Measurements from ENCODE around the gene CRHR1.
"Not testable (repeated sequence)": the region's sequence is repeated elsewhere in the genome, so short reads cannot be mapped to it uniquely, and the experiment has no call there.

Gene CRHR1

DNA sequence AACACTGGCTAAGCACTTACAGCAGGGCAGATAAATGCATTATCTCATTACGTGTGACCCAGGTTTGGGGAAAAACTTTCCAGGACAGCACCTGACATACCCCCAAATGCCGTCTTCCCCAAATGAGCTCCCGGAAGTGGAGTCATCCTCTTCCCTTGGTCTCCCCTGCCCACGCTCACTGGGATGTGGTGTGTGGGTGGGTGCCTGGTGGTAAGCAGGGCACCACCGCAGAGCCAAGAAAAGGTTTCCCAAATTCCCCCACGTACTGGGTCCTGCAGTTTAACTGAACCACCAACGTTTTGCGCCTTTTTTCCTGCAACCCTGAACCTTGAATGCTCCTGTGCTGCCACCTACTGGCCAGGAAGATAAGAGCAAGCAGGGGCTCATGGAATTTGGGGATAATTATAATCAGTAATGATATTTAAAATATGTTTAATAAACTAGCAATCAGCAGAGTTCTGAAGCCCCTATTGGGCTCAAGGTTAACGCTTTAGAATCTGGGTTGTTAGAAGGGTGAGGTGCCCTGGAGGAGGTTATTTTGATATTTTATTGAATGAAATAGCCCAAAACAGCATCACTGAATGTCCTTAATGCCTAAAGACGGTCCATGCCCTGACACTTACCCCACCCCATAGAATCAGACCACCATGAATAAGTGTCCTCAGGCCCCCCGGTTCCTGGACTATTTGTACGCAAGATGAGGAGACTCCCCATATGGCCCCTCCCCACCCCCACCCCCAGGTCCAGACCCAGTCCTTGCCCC is 68.6 kb downstream of the CRHR1 start:
- H3K27ac Mint-ChIP-seq: no peak overlapping the region
- peaks cover 0 to 5% of the 10 kb centered on the region in 2 donors for H3K36me3 Mint-ChIP-seq
- peaks cover 50 to 60% of the 10 kb centered on the region in 2 donors for H3K27me3 Mint-ChIP-seq
- ATAC-seq (replicated peaks): peak; percentile 33 to 57
- DNase-seq: peak; percentile 28
- no peak overlapping the region for H3K4me3 Mint-ChIP-seq
- H3K4me1 Mint-ChIP-seq: peaks cover 2 to 4% of the 10 kb centered on the region in 2 donors
- H3K9me3 Mint-ChIP-seq: peaks cover 0 to 3% of the 10 kb centered on the region in 2 donors

DNA sequence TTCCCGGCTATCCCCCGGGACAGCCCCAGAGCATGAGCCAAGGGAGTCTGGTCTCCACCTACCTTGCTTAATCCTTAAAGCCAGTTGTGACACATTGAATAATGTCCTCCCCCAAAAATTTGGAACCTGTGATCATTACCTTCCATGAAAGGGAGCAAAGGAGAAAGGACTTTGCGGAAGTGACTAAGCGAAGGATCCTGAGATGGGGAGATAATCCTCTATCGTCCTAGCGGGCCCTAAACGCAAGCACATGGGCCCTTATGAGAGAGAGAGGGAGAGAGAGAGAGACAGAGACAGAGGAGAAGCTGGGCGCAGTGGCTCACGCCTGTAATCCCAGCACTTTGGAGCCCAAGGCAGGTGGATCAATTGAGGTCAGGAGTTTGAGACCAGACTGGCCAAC is 70.1 kb downstream of the CRHR1 start:
- no peak overlapping the region for H3K4me3 Mint-ChIP-seq
- peaks cover 0 to 3% of the 10 kb centered on the region in 2 donors for H3K9me3 Mint-ChIP-seq
- DNase-seq (no peak), ATAC-seq (replicated peaks) (no peak)
- H3K4me1 Mint-ChIP-seq: peaks cover 2 to 10% of the 10 kb centered on the region in 2 donors
- no peak overlapping the region for H3K27ac Mint-ChIP-seq
- H3K27me3 Mint-ChIP-seq: peaks cover 53 to 63% of the 10 kb centered on the region in 2 donors
- H3K36me3 Mint-ChIP-seq: peaks cover 0 to 5% of the 10 kb centered on the region in 2 donors

DNA sequence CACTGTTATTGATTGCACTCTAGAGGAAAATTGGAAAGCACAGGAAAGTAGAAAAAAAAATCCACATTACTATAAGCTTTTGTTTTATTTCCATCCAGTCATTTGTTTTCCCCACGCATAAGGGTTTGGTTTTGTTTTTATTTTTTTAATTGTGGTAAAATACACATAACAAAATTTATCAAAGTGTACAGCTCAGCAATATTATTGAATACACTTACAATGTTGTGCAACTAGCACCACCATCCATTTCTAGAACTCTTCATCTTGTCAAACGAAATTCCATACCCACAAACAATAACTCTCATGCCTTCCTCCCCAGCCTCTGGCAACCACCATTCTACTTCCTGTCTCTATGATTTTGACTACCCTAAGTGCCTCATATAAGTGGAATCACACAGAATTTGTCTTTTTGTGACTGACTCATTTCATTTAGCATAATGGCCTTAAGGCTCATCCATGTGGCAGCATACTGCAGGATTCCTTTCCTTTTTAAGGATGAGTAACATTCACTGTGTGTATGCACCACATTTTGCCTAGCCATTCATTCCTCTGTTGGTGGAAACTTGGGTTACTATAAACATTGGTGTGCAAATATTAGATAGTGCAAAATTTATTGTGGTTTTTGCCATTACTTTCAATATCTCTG is 71.7 kb downstream of the CRHR1 start:
- DNase-seq (no peak), ATAC-seq (replicated peaks) (no peak)
- H3K4me1 Mint-ChIP-seq: peaks cover 2 to 10% of the 10 kb centered on the region in 2 donors
- peaks cover 0 to 3% of the 10 kb centered on the region in 2 donors for H3K9me3 Mint-ChIP-seq
- no peak overlapping the region for H3K4me3 Mint-ChIP-seq
- peaks cover 52 to 73% of the 10 kb centered on the region in 2 donors for H3K27me3 Mint-ChIP-seq
- H3K36me3 Mint-ChIP-seq: peaks cover 0 to 5% of the 10 kb centered on the region in 2 donors
- no peak overlapping the region for H3K27ac Mint-ChIP-seq

DNA sequence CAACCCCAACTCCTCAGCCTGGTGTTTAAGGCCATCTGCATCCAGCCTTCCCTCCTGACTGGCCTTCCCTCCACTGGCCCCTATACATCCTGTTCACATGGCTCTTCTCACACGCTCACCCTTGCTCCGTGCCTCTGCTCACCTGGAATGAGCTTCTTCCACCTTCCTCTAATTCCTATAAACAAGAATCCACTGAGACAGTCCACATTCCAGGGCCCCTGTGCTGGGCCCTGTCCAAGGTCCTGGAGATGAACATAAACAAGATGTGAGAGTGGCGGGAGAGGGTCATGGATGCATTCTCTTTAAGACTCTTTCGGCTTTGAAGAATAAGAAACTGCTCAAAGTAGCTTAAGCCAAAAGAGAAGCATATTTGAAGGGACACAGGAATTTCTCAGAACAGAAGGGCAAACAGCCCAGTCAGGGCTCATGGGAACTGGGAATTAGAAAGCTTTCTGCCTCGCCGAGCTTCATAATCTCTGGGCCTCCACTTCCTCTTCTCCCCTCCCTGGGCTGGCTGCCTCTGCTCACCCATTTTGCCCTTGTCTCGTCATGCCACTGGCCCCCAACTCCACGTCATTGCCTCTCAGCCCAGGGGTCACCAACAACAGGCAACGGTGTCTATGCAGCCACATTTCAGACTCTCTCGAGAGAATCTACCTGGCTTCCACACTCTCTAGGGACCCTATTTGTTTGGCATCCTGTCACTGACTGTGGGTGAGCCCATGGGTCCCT is 74.0 kb downstream of the CRHR1 start:
- H3K36me3 Mint-ChIP-seq: peaks cover 0 to 5% of the 10 kb centered on the region in 2 donors
- peaks cover 0 to 6% of the 10 kb centered on the region in 2 donors for H3K4me1 Mint-ChIP-seq
- no peak for DNase-seq
- no peak overlapping the region for H3K4me3 Mint-ChIP-seq
- no peak overlapping the region for H3K27ac Mint-ChIP-seq
- peaks cover 46 to 60% of the 10 kb centered on the region in 2 donors for H3K27me3 Mint-ChIP-seq
- ATAC-seq (replicated peaks): no peak
- peaks cover 0 to 4% of the 10 kb centered on the region in 2 donors for H3K9me3 Mint-ChIP-seq

DNA sequence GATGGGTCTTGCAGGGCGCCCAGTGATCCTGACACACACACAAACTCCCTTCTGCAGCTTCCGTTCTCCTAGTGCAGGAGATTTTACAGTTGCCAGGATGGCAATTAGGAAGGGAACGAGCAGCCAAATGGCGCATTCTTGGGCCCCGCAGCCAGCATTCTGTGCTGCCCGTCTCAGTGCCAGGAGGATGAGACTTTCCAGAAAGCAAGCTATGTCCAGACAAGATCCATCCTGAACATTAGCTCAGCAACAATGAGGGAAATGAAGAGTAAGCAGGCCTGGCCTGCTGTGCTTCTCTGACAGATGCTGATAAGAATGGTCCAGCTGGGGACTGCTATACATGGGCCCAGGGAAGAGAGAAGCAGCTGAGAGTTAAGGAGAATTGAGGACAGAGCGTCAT is 77.0 kb downstream of the CRHR1 start:
- Mint-ChIP-seq H3K4me3 (no peak overlapping the region), H3K27me3 (peaks cover 45 to 69% of the 10 kb centered on the region in 2 donors), H3K4me1 (peaks cover 0 to 6% of the 10 kb centered on the region in 2 donors)

DNA sequence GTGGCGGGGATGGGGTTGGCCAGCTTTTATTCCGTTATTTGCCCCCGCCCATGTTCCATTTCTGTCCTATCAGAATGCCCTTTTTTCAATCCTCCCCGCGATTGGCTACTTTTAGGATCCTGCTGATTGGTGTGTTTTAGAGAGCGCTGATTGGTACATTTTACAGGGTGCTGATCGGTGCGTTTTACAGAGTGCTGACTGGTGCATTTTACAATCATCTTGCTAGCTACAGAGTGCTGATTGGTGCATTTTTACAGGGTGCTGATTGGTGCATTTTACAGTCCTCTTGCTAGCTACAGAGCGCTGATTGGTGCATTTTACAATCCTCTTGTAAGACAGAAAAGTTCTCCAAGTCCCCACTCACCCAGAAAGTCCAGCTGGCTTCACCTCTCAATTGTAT is 78.0 kb downstream of the CRHR1 start:
- not testable (repeated sequence) for H3K9me3 Mint-ChIP-seq; H3K27ac Mint-ChIP-seq; DNase-seq; H3K4me3 Mint-ChIP-seq; ATAC-seq (replicated peaks); H3K36me3 Mint-ChIP-seq; H3K4me1 Mint-ChIP-seq
- peaks cover 45 to 62% of the 10 kb centered on the region in 2 donors for H3K27me3 Mint-ChIP-seq

More for the DNA sequence above, 77.0 kb downstream of the CRHR1 start:
- no peak overlapping the region for H3K27ac Mint-ChIP-seq
- DNase-seq (no peak), ATAC-seq (replicated peaks) (no peak)
- H3K9me3 Mint-ChIP-seq: peaks cover 0 to 2% of the 10 kb centered on the region in 2 donors
- no peaks in the 10 kb centered on the region for H3K36me3 Mint-ChIP-seq

DNA sequence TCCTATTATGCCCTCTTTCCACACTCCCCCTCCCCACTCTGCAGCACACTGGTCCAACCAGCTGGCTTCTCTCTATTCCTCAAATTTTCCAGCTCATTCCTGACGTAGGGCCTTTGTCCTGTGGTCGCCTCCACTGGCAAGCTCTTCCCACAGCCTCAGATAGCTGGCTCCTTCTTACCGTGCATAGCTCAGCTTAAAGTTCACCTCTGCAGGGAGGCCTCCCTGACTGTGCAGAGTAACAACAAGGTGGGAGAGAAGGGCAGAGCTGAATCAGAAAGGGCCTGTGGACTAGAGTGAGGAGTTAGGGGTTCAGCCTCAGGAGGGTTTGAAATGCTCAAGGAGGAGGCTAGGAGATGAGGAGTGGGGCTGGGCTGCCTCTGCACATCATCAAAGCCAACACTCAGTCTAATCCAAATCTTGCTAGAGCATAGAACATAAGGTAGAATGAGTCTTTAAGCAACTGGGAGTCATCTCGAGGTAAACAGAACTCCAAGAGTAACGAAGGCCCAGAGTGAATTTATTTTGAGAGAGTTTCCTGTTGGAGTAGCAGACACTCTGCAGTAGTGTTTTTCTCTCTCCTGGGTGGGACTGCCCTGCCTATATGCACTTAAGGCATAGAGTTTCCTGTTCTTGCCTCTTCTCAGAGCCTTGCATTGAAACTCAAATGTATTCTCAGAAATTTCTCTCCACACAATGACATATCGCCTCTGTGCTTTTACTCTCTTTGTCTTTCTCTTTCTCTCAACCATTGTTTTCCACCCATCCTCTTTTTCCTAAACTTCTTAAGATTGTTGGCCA is 79.9 kb downstream of the CRHR1 start:
- ATAC-seq (replicated peaks) (no peak), DNase-seq (no peak)
- no peak overlapping the region for H3K4me3 Mint-ChIP-seq
- no peaks in the 10 kb centered on the region for H3K36me3 Mint-ChIP-seq
- H3K4me1 Mint-ChIP-seq: no peaks in the 10 kb centered on the region
- peaks cover 40 to 51% of the 10 kb centered on the region in 2 donors for H3K27me3 Mint-ChIP-seq
- peaks cover 0 to 2% of the 10 kb centered on the region in 2 donors for H3K9me3 Mint-ChIP-seq
- no peak overlapping the region for H3K27ac Mint-ChIP-seq

DNA sequence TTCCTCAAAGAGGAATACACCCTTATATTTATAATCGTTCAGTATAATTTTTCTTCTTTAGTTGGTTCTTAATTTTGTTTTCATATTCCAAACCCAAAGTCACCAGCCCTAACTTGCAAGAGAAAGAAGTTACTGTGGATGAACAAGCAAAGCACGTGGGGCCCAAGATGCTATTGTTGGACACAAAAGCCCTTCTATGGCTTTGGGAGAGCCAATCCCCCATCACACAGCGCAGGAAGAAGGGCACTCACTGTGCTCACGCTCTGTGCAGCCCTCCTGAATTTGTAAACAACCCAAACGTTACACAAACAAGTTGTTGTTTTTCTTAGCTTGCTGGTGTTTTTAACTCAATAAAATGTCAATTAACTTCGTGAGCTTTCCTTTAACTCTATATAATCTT is 83.1 kb downstream of the CRHR1 start:
- peaks cover 43 to 45% of the 10 kb centered on the region in 2 donors for H3K27me3 Mint-ChIP-seq
- no peak for ATAC-seq (replicated peaks)
- no peak for DNase-seq
- no peak overlapping the region for H3K4me3 Mint-ChIP-seq
- H3K27ac Mint-ChIP-seq: no peak overlapping the region
- H3K4me1 Mint-ChIP-seq: peaks cover 0 to 1% of the 10 kb centered on the region in 2 donors
- peaks cover 0 to under 1% of the 10 kb centered on the region in 2 donors for H3K9me3 Mint-ChIP-seq
- no peaks in the 10 kb centered on the region for H3K36me3 Mint-ChIP-seq

DNA sequence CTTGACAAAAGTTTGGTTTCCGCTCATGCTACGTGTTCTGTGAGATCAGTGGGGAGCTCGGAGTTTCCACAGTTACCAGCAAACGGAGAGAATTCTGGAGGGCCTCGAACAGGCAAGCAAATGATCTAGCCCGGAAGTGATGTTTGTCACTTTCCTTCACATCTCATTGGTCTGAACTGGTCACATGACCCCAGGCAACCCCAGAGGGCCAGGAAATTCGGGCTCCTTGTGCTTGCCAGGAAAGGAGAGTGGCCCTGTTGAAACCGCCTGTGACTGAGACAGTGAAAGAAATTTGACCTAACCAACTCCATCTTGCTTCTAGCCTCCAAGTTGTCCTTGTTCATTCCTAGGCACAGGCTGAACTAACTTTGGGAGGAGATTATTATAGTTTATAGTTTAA is 83.6 kb downstream of the CRHR1 start:
- Mint-ChIP-seq H3K27me3 (peaks cover 45 to 47% of the 10 kb centered on the region in 2 donors), H3K4me1 (peaks cover 0 to 1% of the 10 kb centered on the region in 2 donors), H3K9me3 (no peaks in the 10 kb centered on the region), H3K36me3 (no peaks in the 10 kb centered on the region), H3K27ac (no peak overlapping the region), H3K4me3 (no peak overlapping the region)
- DNase-seq (no peak), ATAC-seq (replicated peaks) (no peak)

DNA sequence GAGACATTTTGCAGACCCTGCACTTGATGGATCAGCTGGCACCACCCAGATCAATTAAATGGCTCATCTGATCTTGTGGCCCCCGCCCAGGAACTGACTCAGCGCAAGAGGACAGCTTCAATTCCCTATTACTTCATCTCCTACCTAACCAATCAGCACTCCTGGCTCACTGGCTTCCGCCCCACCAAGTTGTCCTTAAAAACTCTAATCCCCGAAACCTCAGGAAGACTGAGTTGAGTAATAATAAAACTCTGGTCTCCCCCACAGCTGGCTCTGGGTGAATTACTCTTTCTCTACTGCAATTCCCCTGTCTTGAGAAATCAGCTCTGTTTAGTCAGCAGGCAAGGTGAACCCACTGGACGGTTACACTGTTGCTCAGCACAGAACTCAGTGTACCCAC is 84.2 kb downstream of the CRHR1 start:
- H3K4me3 Mint-ChIP-seq: no peak overlapping the region
- peaks cover 0 to 1% of the 10 kb centered on the region in 2 donors for H3K4me1 Mint-ChIP-seq
- H3K36me3 Mint-ChIP-seq: no peaks in the 10 kb centered on the region
- no peak for DNase-seq
- H3K27ac Mint-ChIP-seq: no peak overlapping the region
- H3K27me3 Mint-ChIP-seq: peaks cover 45 to 47% of the 10 kb centered on the region in 2 donors
- no peak for ATAC-seq (replicated peaks)
- H3K9me3 Mint-ChIP-seq: no peaks in the 10 kb centered on the region

DNA sequence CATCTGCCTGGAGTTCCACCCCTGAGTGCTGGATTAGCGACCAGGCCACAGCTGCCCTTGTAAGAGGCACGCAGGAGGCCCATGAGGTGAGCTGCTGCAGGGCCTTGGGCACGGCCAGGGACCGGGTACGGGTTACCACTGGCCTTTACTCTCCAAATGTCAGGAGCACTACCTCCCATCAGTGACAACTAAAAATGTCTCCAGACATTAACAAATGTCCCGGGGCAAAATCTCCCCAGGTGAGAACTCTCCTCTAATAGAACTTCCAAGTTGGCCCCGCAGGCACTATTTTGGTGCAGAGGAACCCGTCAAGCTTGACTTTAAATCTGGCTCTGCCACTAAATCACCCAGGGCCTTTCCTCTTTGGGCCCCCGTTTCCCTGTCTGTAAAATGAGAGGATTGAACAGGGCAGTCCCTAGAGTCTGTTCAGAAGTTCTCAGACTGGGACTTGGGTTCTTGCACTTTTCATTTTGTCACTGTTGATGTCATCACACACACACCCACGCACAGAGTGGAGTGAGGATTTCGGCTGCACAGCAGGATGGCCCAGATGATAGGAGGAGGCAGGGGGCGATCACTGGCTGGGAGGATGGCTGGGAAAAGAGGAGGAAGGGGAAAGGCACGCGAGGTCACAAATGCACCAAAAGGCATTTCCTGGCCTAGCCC is 85.7 kb downstream of the CRHR1 start:
- H3K4me1 Mint-ChIP-seq: peaks cover 0 to 5% of the 10 kb centered on the region in 2 donors
- H3K36me3 Mint-ChIP-seq: no peaks in the 10 kb centered on the region
- H3K27me3 Mint-ChIP-seq: peaks cover 35 to 38% of the 10 kb centered on the region in 2 donors
- no peaks in the 10 kb centered on the region for H3K9me3 Mint-ChIP-seq
- ATAC-seq (replicated peaks): no peak
- no peak overlapping the region for H3K4me3 Mint-ChIP-seq
- H3K27ac Mint-ChIP-seq: no peak overlapping the region
- DNase-seq: no peak

DNA sequence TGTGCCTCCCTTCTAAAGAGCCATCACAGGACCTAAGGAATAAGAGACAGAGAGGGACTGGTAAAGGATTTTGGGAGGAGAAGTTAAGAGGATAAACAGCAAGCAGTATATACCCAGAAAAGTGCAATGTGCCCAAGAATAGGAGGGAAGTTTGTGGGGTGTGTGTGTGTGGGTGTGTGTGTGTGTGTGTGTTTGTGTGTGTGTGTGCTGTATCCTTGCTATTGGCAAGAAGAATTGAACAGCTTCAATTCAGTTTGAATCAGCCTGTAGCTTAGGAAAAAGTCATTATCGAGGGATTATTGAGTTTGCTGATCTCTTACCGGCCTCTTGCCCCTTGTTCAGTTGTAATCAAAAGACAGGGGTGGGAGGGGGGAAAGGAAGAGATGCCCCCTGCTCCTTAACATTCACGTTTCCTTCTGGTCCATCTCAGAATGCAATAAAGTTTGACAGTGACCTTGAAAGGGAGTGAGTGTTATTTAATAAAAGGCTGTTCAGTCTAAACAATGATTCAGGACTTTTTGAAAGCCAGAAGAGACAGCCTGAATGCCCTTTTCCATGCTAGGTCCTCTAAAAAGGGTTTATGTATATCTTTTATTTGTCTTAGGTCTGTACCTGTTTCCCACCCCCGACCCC is 86.3 kb downstream of the CRHR1 start:
- no peaks in the 10 kb centered on the region for H3K36me3 Mint-ChIP-seq
- DNase-seq (no peak), ATAC-seq (replicated peaks) (no peak)
- H3K4me3 Mint-ChIP-seq: no peak overlapping the region
- peaks cover 28 to 32% of the 10 kb centered on the region in 2 donors for H3K27me3 Mint-ChIP-seq
- peaks cover 0 to 5% of the 10 kb centered on the region in 2 donors for H3K4me1 Mint-ChIP-seq
- H3K9me3 Mint-ChIP-seq: no peaks in the 10 kb centered on the region
- no peak overlapping the region for H3K27ac Mint-ChIP-seq

DNA sequence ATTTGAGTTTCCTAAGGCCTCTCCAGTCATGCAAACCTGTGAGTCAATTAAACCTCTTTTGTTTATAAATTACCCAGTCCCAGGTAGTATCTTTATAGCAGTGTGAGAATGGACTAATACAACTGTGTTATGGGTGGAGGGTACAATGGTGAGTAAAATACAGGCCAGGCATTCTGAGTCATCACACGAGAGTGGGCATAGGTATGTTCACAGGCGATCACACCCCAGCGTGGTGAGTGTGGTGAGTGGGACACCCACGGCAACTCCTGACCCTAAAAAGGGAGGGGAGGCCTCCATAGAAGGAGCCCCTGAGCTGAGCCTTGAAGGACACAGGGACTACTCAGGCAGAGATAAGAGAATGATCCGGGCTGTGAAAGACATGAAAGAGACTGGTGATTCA is 87.6 kb downstream of the CRHR1 start:
- ATAC-seq (replicated peaks): no peak
- Mint-ChIP-seq H3K36me3 (no peaks in the 10 kb centered on the region), H3K4me1 (peaks cover 0 to 5% of the 10 kb centered on the region in 2 donors), H3K9me3 (no peaks in the 10 kb centered on the region), H3K4me3 (no peak overlapping the region), H3K27ac (no peak overlapping the region), H3K27me3 (peaks cover 25 to 26% of the 10 kb centered on the region in 2 donors)
- DNase-seq: no peak
